Panc1 (cell line): ENCODE data around the gene CABS1.

Experiments
- POLR2AphosphoS5 ChIP-seq: IDR thresholded peaks from 2 replicates; pipeline ENCODE4 v1.6.1; 2012; ENCODE audit warnings: mild to moderate bottlenecking, low read depth, low read length, moderate library complexity
- SIN3A ChIP-seq: IDR thresholded peaks from 2 replicates; pipeline ENCODE4 v1.6.1; 2012; ENCODE audit warnings: low read depth, mild to moderate bottlenecking, low read length, moderate library complexity, borderline replicate concordance; ENCODE audit not compliant: insufficient read depth
- TF ChIP-seq, protein P1 (sequence below): fragments of 450-650 bp; IDR thresholded peaks from 2 replicates; pipeline ENCODE4 v1.5.1; 2017; ENCODE audit warnings: mild to moderate bottlenecking

GRCh38 chr4:70291341-70291740, 43.4 kb upstream of the CABS1 start:
- TF ChIP-seq, protein P1, sequence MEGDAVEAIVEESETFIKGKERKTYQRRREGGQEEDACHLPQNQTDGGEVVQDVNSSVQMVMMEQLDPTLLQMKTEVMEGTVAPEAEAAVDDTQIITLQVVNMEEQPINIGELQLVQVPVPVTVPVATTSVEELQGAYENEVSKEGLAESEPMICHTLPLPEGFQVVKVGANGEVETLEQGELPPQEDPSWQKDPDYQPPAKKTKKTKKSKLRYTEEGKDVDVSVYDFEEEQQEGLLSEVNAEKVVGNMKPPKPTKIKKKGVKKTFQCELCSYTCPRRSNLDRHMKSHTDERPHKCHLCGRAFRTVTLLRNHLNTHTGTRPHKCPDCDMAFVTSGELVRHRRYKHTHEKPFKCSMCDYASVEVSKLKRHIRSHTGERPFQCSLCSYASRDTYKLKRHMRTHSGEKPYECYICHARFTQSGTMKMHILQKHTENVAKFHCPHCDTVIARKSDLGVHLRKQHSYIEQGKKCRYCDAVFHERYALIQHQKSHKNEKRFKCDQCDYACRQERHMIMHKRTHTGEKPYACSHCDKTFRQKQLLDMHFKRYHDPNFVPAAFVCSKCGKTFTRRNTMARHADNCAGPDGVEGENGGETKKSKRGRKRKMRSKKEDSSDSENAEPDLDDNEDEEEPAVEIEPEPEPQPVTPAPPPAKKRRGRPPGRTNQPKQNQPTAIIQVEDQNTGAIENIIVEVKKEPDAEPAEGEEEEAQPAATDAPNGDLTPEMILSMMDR, result no peak
- TF ChIP-seq POLR2AphosphoS5 (no peak), SIN3A (no peak)
